ENCODE measurements around the gene PPP6C.

PPP6C gene

GRCh38 chr9:125156551-125156950, 33.1 kb downstream of the PPP6C start:
- no peaks in the 10 kb centered on the region for H3K9me3 ChIP-seq (ENCODE audit: insufficient read depth, low read length)

GRCh38 chr9:125153712-125154367, 35.8 kb downstream of the PPP6C start:
- no peaks in the 10 kb centered on the region for H3K9me3 ChIP-seq (ENCODE audit: insufficient read depth, low read length)
- H3K4me1 ChIP-seq (ENCODE audit: insufficient read depth, insufficient read length) = no peaks in the 10 kb centered on the region
- TF ChIP-seq YY1 (IDR thresholded peaks at IDR 0.05; ENCODE audit: insufficient read depth, insufficient read length) (no peak), SUZ12 (IDR thresholded peaks at IDR 0.05; ENCODE audit: extremely low read depth, insufficient read depth, insufficient read length) (no peak), ZNF274 (IDR thresholded peaks at IDR 0.05; ENCODE audit: low read depth, low read length) (no peak)
- peaks cover 51% of the 10 kb centered on the region for H3K36me3 ChIP-seq (ENCODE audit: insufficient read depth, insufficient read length, low read length)
- no peak for DNase-seq (ENCODE audit: low read depth, low spot score)
- H3K27me3 ChIP-seq (ENCODE audit: insufficient read depth, insufficient read length) = no peaks in the 10 kb centered on the region
- H3K4me3 ChIP-seq (ENCODE audit: insufficient read length, low read depth) = no peak overlapping the region
- no peak overlapping the region for H3K9ac ChIP-seq (ENCODE audit: insufficient read length, low read depth)

More at GRCh38 chr9:125156551-125156950, 33.1 kb downstream of the PPP6C start:
- H3K36me3 ChIP-seq (ENCODE audit: insufficient read depth, insufficient read length, low read length) = peaks cover 37% of the 10 kb centered on the region
- H3K4me3 ChIP-seq (ENCODE audit: insufficient read length, low read depth) = no peak overlapping the region
- H3K27me3 ChIP-seq (ENCODE audit: insufficient read depth, insufficient read length) = no peaks in the 10 kb centered on the region
- no peak for DNase-seq (ENCODE audit: low read depth, low spot score)
- H3K4me1 ChIP-seq (ENCODE audit: insufficient read depth, insufficient read length) = no peaks in the 10 kb centered on the region
- TF ChIP-seq YY1 (IDR thresholded peaks at IDR 0.05; ENCODE audit: insufficient read depth, insufficient read length) (no peak), ZNF274 (IDR thresholded peaks at IDR 0.05; ENCODE audit: low read depth, low read length) (no peak), SUZ12 (IDR thresholded peaks at IDR 0.05; ENCODE audit: extremely low read depth, insufficient read depth, insufficient read length) (no peak)
- no peak overlapping the region for H3K9ac ChIP-seq (ENCODE audit: insufficient read length, low read depth)

GRCh38 chr9:125151730-125152129, 37.9 kb downstream of the PPP6C start:
- Histone ChIP-seq H3K4me1 (ENCODE audit: insufficient read depth, insufficient read length) (no peaks in the 10 kb centered on the region), H3K27me3 (ENCODE audit: insufficient read depth, insufficient read length) (no peaks in the 10 kb centered on the region), H3K9me3 (ENCODE audit: insufficient read depth, low read length) (no peaks in the 10 kb centered on the region), H3K4me3 (ENCODE audit: insufficient read length, low read depth) (no peak overlapping the region), H3K36me3 (ENCODE audit: insufficient read depth, insufficient read length, low read length) (peaks cover 51% of the 10 kb centered on the region), H3K9ac (ENCODE audit: insufficient read length, low read depth) (no peak overlapping the region)
- TF ChIP-seq YY1 (IDR thresholded peaks at IDR 0.05; ENCODE audit: insufficient read depth, insufficient read length) (no peak), ZNF274 (IDR thresholded peaks at IDR 0.05; ENCODE audit: low read depth, low read length) (no peak), SUZ12 (IDR thresholded peaks at IDR 0.05; ENCODE audit: extremely low read depth, insufficient read depth, insufficient read length) (no peak)
- DNase-seq (ENCODE audit: low read depth, low spot score) = peak; percentile 56

- H3K36me3 ChIP-seq (ENCODE audit: insufficient read depth, insufficient read length, low read length) = peaks cover 51% of the 10 kb centered on the region
- no peak for TF ChIP-seq SUZ12 (IDR thresholded peaks at IDR 0.05; ENCODE audit: extremely low read depth, insufficient read depth, insufficient read length)
- TF ChIP-seq ZNF274 (IDR thresholded peaks at IDR 0.05; ENCODE audit: low read depth, low read length) = no peak
- TF ChIP-seq YY1 (IDR thresholded peaks at IDR 0.05; ENCODE audit: insufficient read depth, insufficient read length) = no peak
Measured at GRCh38 chr9:125150349-125151245, 39.0 kb downstream of the PPP6C start.

GRCh38 chr9:125147401-125147951, 42.1 kb downstream of the PPP6C start:
- TF ChIP-seq SUZ12 (IDR thresholded peaks at IDR 0.05; ENCODE audit: extremely low read depth, insufficient read depth, insufficient read length) (no peak), YY1 (IDR thresholded peaks at IDR 0.05; ENCODE audit: insufficient read depth, insufficient read length) (no peak), ZNF274 (IDR thresholded peaks at IDR 0.05; ENCODE audit: low read depth, low read length) (no peak)
- Histone ChIP-seq H3K4me1 (ENCODE audit: insufficient read depth, insufficient read length) (no peaks in the 10 kb centered on the region), H3K27me3 (ENCODE audit: insufficient read depth, insufficient read length) (no peaks in the 10 kb centered on the region), H3K4me3 (ENCODE audit: insufficient read length, low read depth) (no peak overlapping the region), H3K36me3 (ENCODE audit: insufficient read depth, insufficient read length, low read length) (peaks cover 28% of the 10 kb centered on the region), H3K9me3 (ENCODE audit: insufficient read depth, low read length) (no peaks in the 10 kb centered on the region), H3K9ac (ENCODE audit: insufficient read length, low read depth) (no peak overlapping the region)
- no peak for DNase-seq (ENCODE audit: low read depth, low spot score)

More at GRCh38 chr9:125150349-125151245, 39.0 kb downstream of the PPP6C start:
- DNase-seq (ENCODE audit: low read depth, low spot score) = no peak
- Histone ChIP-seq H3K9me3 (ENCODE audit: insufficient read depth, low read length) (no peaks in the 10 kb centered on the region), H3K27me3 (ENCODE audit: insufficient read depth, insufficient read length) (no peaks in the 10 kb centered on the region), H3K4me1 (ENCODE audit: insufficient read depth, insufficient read length) (no peaks in the 10 kb centered on the region), H3K4me3 (ENCODE audit: insufficient read length, low read depth) (no peak overlapping the region), H3K9ac (ENCODE audit: insufficient read length, low read depth) (no peak overlapping the region)

GRCh38 chr9:125146247-125146646, 43.4 kb downstream of the PPP6C start:
- no peaks in the 10 kb centered on the region for H3K4me1 ChIP-seq (ENCODE audit: insufficient read depth, insufficient read length)
- H3K36me3 ChIP-seq (ENCODE audit: insufficient read depth, insufficient read length, low read length) = peaks cover 23% of the 10 kb centered on the region
- no peaks in the 10 kb centered on the region for H3K9me3 ChIP-seq (ENCODE audit: insufficient read depth, low read length)
- H3K27me3 ChIP-seq (ENCODE audit: insufficient read depth, insufficient read length) = no peaks in the 10 kb centered on the region
- H3K4me3 ChIP-seq (ENCODE audit: insufficient read length, low read depth) = no peak overlapping the region
- H3K9ac ChIP-seq (ENCODE audit: insufficient read length, low read depth) = no peak overlapping the region
- no peak for DNase-seq (ENCODE audit: low read depth, low spot score)
- TF ChIP-seq YY1 (IDR thresholded peaks at IDR 0.05; ENCODE audit: insufficient read depth, insufficient read length) (no peak), ZNF274 (IDR thresholded peaks at IDR 0.05; ENCODE audit: low read depth, low read length) (no peak), SUZ12 (IDR thresholded peaks at IDR 0.05; ENCODE audit: extremely low read depth, insufficient read depth, insufficient read length) (no peak)

GRCh38 chr9:125145425-125145824, 44.2 kb downstream of the PPP6C start:
- no peak for TF ChIP-seq YY1 (IDR thresholded peaks at IDR 0.05; ENCODE audit: insufficient read depth, insufficient read length)
- TF ChIP-seq ZNF274 (IDR thresholded peaks at IDR 0.05; ENCODE audit: low read depth, low read length) = no peak
- TF ChIP-seq SUZ12 (IDR thresholded peaks at IDR 0.05; ENCODE audit: extremely low read depth, insufficient read depth, insufficient read length) = no peak
- DNase-seq (ENCODE audit: low read depth, low spot score) = no peak

More at GRCh38 chr9:125145425-125145824, 44.2 kb downstream of the PPP6C start:
- Histone ChIP-seq H3K4me1 (ENCODE audit: insufficient read depth, insufficient read length) (no peaks in the 10 kb centered on the region), H3K9ac (ENCODE audit: insufficient read length, low read depth) (no peak overlapping the region), H3K9me3 (ENCODE audit: insufficient read depth, low read length) (no peaks in the 10 kb centered on the region), H3K27me3 (ENCODE audit: insufficient read depth, insufficient read length) (no peaks in the 10 kb centered on the region), H3K4me3 (ENCODE audit: insufficient read length, low read depth) (no peak overlapping the region), H3K36me3 (ENCODE audit: insufficient read depth, insufficient read length, low read length) (peaks cover 15% of the 10 kb centered on the region)

Data from NT2/D1 (cell line).